ENCODE results near the gene OR4E2.
"Not testable (repeated sequence)": the region's sequence is repeated elsewhere in the genome, so short reads cannot be mapped to it uniquely, and the experiment has no call there.

The OR4E2 gene

DNA sequence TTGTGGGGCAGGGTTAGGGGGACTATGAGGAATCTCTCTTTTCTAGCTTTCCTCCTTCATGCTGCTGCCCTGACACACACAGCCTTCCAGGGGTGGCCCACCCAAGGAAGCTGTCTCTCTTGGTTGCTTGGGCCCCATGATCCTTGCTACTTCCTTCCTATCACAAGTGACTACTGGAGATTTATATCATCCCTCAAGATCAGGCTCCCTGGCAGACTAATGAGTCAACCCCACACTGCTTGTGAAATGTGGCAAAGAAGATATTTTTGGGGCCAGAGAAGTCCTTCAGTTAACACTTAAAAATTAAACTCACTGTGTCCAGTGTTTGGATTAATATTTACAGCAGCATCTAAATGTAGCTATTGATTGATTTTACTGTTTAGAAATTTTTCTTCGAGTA lies 18.5 kb downstream of the OR4E2 start:
- H3K27me3 ChIP-seq (replicated peaks; ENCODE audit: control insufficient read depth, insufficient read depth, low read length), result peaks cover 2% of the 10 kb centered on the region; the same call in 1 of the 2 replicates
- DNase-seq (ENCODE audit: extremely low read depth, insufficient read length), result no peak
- TF ChIP-seq, protein P1, sequence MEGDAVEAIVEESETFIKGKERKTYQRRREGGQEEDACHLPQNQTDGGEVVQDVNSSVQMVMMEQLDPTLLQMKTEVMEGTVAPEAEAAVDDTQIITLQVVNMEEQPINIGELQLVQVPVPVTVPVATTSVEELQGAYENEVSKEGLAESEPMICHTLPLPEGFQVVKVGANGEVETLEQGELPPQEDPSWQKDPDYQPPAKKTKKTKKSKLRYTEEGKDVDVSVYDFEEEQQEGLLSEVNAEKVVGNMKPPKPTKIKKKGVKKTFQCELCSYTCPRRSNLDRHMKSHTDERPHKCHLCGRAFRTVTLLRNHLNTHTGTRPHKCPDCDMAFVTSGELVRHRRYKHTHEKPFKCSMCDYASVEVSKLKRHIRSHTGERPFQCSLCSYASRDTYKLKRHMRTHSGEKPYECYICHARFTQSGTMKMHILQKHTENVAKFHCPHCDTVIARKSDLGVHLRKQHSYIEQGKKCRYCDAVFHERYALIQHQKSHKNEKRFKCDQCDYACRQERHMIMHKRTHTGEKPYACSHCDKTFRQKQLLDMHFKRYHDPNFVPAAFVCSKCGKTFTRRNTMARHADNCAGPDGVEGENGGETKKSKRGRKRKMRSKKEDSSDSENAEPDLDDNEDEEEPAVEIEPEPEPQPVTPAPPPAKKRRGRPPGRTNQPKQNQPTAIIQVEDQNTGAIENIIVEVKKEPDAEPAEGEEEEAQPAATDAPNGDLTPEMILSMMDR (IDR thresholded peaks at IDR 0.05; ENCODE audit: insufficient read depth, low read length, poor library complexity, severe bottlenecking), result no peak
- H3K36me3 ChIP-seq (ENCODE audit: control insufficient read depth, insufficient read depth, low read length), result no peaks in the 10 kb centered on the region
- no peak overlapping the region for H3K4me3 ChIP-seq (replicated peaks; ENCODE audit: low read depth, low read length)

DNA sequence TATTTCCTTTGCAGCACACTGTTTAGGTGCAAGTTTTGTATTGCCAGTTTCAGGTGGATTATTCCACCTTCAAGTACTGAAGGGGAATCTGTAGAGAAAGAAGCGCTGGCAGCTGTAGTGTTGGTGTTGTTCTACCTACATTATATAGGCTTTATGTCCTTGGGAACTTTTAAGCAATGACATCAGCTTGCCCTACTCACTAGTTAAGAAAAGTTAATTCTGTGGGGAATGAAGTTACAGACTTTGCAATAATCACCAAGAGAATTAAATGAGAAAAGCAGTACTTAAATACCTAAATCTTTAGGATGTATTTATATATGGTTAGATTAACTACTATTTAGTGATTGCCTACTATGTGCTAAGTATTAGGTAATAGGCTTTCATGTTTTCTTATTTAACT lies 20.1 kb downstream of the OR4E2 start, which contains the start of gene OR4E1:
OR4E1 (minus strand) TSS at position 101 of the 400 bp plus-strand sequence. CDS start 2,883 bp downstream, outside the sequence.
- Histone ChIP-seq H3K36me3 (ENCODE audit: control insufficient read depth, insufficient read depth, low read length) (no peaks in the 10 kb centered on the region), H3K4me3 (replicated peaks; ENCODE audit: low read depth, low read length) (no peak within 1 kb of the TSS), H3K27me3 (replicated peaks; ENCODE audit: control insufficient read depth, insufficient read depth, low read length) (peaks cover 2% of the 10 kb centered on the region; the same call in 1 of the 2 replicates)
- TF ChIP-seq, protein P1 (IDR thresholded peaks at IDR 0.05; ENCODE audit: insufficient read depth, low read length, poor library complexity, severe bottlenecking), result no peak
- no peak for DNase-seq (ENCODE audit: extremely low read depth, insufficient read length)

DNA sequence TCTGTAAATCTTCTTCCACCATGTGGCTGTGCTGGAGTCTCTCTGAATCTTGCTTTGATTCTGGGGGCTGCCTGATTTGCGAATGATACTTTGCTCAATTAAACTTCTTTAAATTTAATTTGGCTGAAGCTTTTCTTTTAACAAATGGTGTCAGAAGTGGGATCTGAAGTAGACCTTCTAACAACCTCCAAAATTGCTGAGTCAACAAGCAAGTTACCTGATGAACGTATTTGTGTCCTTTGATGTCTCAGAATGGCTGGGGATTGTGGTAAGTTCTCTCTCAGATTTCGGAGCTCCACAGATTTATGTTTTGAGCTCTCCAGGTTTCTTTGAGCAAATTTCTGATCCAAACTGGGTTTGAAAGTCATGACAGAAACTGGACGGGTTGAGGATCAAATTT lies 21.9 kb downstream of the OR4E2 start:
- no peaks in the 10 kb centered on the region for H3K36me3 ChIP-seq (ENCODE audit: control insufficient read depth, insufficient read depth, low read length)
- no peak for DNase-seq (ENCODE audit: extremely low read depth, insufficient read length)
- H3K27me3 ChIP-seq (replicated peaks; ENCODE audit: control insufficient read depth, insufficient read depth, low read length), result no peaks in the 10 kb centered on the region
- no peak overlapping the region for H3K4me3 ChIP-seq (replicated peaks; ENCODE audit: low read depth, low read length)
- TF ChIP-seq, protein P1 (IDR thresholded peaks at IDR 0.05; ENCODE audit: insufficient read depth, low read length, poor library complexity, severe bottlenecking), result no peak

DNA sequence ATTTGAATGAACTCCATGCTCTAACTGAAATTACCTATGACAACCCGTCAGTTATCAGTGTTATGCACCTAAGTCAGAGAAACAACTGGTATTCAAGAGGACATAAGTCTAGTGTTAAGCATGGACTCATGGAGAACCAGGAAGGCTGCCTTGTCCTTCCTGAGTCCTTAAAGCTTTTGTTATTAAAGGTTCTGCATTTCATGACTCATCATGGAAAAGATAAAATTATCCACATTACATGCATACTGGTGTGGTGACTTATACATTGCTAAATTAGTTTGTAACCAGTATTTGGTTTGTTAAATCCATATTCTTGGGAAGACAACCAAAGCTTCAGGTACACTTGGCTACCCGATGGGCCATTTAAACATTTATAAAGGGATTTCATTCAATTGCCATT lies 26.4 kb downstream of the OR4E2 start:
- no peak overlapping the region for H3K4me3 ChIP-seq (replicated peaks; ENCODE audit: low read depth, low read length)
- DNase-seq (ENCODE audit: extremely low read depth, insufficient read length), result no peak
- TF ChIP-seq, protein P1 (IDR thresholded peaks at IDR 0.05; ENCODE audit: insufficient read depth, low read length, poor library complexity, severe bottlenecking), result no peak
- no peaks in the 10 kb centered on the region for H3K27me3 ChIP-seq (replicated peaks; ENCODE audit: control insufficient read depth, insufficient read depth, low read length)
- no peaks in the 10 kb centered on the region for H3K36me3 ChIP-seq (ENCODE audit: control insufficient read depth, insufficient read depth, low read length)

DNA sequence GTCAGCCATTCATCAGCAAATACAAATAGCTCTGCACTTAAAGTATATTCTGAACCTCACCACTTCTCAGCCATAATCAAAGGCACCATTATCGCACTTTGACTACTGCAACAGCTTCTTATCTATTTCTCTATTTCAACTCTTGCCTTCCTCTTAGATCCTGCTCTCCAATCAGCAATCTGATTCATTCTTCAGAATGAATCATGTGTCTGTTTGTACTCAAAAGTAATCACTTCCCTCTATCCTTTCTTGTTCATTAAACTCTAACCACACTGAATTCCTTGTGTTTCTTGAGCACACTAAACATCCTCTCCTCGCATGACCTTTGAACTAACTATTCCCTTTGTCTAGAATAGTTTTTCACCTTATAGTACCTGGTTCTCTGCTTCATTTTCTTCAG lies 32.8 kb downstream of the OR4E2 start:
- no peaks in the 10 kb centered on the region for H3K27me3 ChIP-seq (replicated peaks; ENCODE audit: control insufficient read depth, insufficient read depth, low read length)
- TF ChIP-seq, protein P1 (IDR thresholded peaks at IDR 0.05; ENCODE audit: insufficient read depth, low read length, poor library complexity, severe bottlenecking), result no peak
- no peak for DNase-seq (ENCODE audit: extremely low read depth, insufficient read length)
- H3K4me3 ChIP-seq (replicated peaks; ENCODE audit: low read depth, low read length), result no peak overlapping the region
- no peaks in the 10 kb centered on the region for H3K36me3 ChIP-seq (ENCODE audit: control insufficient read depth, insufficient read depth, low read length)

DNA sequence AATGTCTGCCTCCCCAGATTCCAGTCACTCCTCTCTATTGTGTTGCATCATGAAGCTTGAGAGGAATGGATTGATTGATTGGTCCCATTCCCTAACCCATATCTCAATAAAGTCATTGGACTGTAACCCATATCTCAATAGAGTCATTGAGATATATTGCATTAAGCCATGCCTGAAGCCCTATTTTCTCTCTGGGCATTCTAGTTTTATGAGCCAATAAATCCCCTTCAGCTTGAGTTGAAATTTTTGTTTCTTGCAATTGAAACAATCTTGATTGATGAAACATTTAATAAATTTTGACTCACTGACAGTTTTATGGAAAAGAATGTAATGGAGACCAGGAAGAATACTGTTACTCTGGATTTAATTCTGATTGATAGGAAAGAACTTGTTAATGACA lies 40.8 kb downstream of the OR4E2 start:
- Histone ChIP-seq H3K36me3 (ENCODE audit: control insufficient read depth, insufficient read depth, low read length) (no peaks in the 10 kb centered on the region), H3K4me3 (replicated peaks; ENCODE audit: low read depth, low read length) (no peak overlapping the region), H3K27me3 (replicated peaks; ENCODE audit: control insufficient read depth, insufficient read depth, low read length) (no peaks in the 10 kb centered on the region)
- TF ChIP-seq, protein P1 (IDR thresholded peaks at IDR 0.05; ENCODE audit: insufficient read depth, low read length, poor library complexity, severe bottlenecking), result no peak
- no peak for DNase-seq (ENCODE audit: extremely low read depth, insufficient read length)

DNA sequence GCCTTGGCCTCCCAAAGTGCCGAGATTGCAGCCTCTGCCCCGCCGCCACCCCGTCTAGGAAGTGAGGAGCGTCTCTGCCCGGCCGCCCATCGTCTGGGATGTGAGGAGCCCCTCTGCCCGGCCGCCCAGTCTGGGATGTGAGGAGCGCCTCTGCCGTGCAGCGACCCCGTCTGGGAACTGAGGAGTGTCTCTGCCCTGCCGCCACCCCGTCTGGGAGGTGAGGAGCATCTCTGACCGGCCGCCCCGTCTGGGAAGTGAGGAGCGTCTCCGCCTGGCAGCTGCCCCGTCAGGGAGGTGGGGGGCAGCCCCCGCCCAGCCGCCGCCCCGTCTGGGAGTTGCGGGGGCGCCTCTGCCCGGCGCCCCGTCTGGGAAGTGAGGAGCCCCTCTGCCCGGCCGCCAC lies 44.0 kb downstream of the OR4E2 start:
- H3K4me3 ChIP-seq (replicated peaks; ENCODE audit: low read depth, low read length); H3K36me3 ChIP-seq (ENCODE audit: control insufficient read depth, insufficient read depth, low read length); H3K27me3 ChIP-seq (replicated peaks; ENCODE audit: control insufficient read depth, insufficient read depth, low read length); DNase-seq (ENCODE audit: extremely low read depth, insufficient read length): not testable (repeated sequence)

DNA sequence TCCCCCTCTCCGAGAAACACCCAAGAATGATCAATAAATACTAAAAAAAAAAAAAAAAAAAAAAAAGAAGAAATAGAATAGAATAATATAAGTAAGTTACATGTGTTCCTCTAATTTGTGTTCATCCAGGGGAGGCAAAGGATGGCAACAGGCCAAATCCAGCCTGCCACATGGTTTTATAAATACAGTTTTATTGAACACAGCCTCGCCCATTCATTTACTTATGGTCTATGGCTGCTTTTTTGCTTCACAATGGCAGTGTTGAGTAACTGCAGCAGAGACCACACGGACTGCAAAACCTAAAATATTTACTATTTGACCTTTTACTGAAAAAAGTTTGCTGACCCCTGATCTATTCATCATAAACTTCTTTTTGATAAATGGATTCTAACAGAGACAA lies 44.9 kb downstream of the OR4E2 start:
- H3K36me3 ChIP-seq (ENCODE audit: control insufficient read depth, insufficient read depth, low read length); H3K27me3 ChIP-seq (replicated peaks; ENCODE audit: control insufficient read depth, insufficient read depth, low read length); DNase-seq (ENCODE audit: extremely low read depth, insufficient read length); H3K4me3 ChIP-seq (replicated peaks; ENCODE audit: low read depth, low read length): not testable (repeated sequence)
